ENCODE measurements around the gene MACROD2. TPM values are rescaled to one million over a fixed set of nuclear protein-coding genes. Genes with fewer than 3 reads are reported as not detected.

MACROD2 gene
- total and polyA plus RNA-seq, 2 of the 4 experiments (the other 2 are of a cell fraction): not detected

- Histone ChIP-seq H3K27ac (ENCODE audit: insufficient read depth, low read length) (no peak overlapping the region), H4K91ac (ENCODE audit: insufficient read depth, low read depth, low read length) (peak overlapping the region; percentile 66), H4K20me1 (ENCODE audit: insufficient read depth, low read length) (no peaks in the 10 kb centered on the region), H2BK120ac (ENCODE audit: low read depth, low read length) (peak overlapping the region; percentile 88), H2BK15ac (ENCODE audit: low read depth, low read length) (peak overlapping the region; percentile 95; the same call in 2 of the 3 replicates), H3K56ac (ENCODE audit: extremely low read depth, insufficient read depth, low read length) (no peak overlapping the region), H4K5ac (ENCODE audit: low read depth, low read length) (no peak overlapping the region; the same call in 1 of the 2 replicates), H4K8ac (ENCODE audit: low read depth in 2 of 2, low read length in 2 of 2) (peak overlapping the region in 1 of 2 experiments; percentile 77; a peak in 3 of 4 replicates), H3K4me3 (ENCODE audit: insufficient read depth, low read depth, low read length) (no peak overlapping the region), H3K79me1 (ENCODE audit: low read depth in 1 of 2, low read length in 2 of 2) (no peaks in the 10 kb centered on the region), H2AK9ac (replicated peaks; ENCODE audit: low read depth, low read length, poor library complexity) (peak overlapping the region; percentile 89), H3K14ac (replicated peaks; ENCODE audit: low read depth, low read length) (peak overlapping the region; percentile 70), H2AFZ (replicated peaks; ENCODE audit: low read length, poor library complexity) (peak overlapping the region; percentile 34), H3K9ac (ENCODE audit: low read depth, low read length) (no peak overlapping the region), H3K9me1 (ENCODE audit: insufficient read depth, low read length) (peaks cover 6% of the 10 kb centered on the region; the same call in 1 of the 2 replicates), H3K27me3 (ENCODE audit: control insufficient read depth, insufficient read depth, low read length) (no peaks in the 10 kb centered on the region), H3K23ac (ENCODE audit: low read depth, low read length) (peak overlapping the region; percentile 4; the same call in 1 of the 2 replicates), H2BK5ac (ENCODE audit: low read depth, low read length, poor library complexity, severe bottlenecking) (peak overlapping the region; percentile 91), H3K4me2 (ENCODE audit: low read depth, low read length) (no peak overlapping the region), H3K9me3 (ENCODE audit: control insufficient read depth, insufficient read depth, low read length) (no peaks in the 10 kb centered on the region), H3K4me1 (ENCODE audit: control insufficient read depth, insufficient read depth, low read length) (peaks cover 7% of the 10 kb centered on the region), H2BK20ac (ENCODE audit: low read depth, low read length) (peak overlapping the region; percentile 96), H2AK5ac (ENCODE audit: low read depth, low read length) (peak overlapping the region; percentile 82; the same call in 1 of the 2 replicates), H3K4ac (ENCODE audit: low read depth, low read length) (peak overlapping the region; percentile 82), H3K36me3 (ENCODE audit: control insufficient read depth, insufficient read depth, low read length) (no peaks in the 10 kb centered on the region), H3K18ac (ENCODE audit: low read depth, low read length) (no peak overlapping the region; the same call in 1 of the 2 replicates)
- POLR2A ChIA-PET (ENCODE audit: unreplicated experiment): no interaction called here
- in situ Hi-C loops (cut with MboI; ENCODE audit: low sequenced_read_pairs) (no loop called here), dilution Hi-C loops (cut with HindIII; ENCODE audit: low sequenced_read_pairs, unreplicated experiment) (no loop called here), intact Hi-C loops (cut with micrococcal nuclease) (no loop called here)
- no peak for DNase-seq
- WGBS, 2 experiments (ENCODE audit: extremely low coverage in 2 of 2, insufficient read length in 1 of 2): 100% methylated on average over 1 of the region's 5 CpGs; no CpG with 5 or more reads in 1 of the 2 experiments
- TF ChIP-seq ELK1 (IDR thresholded peaks at IDR 0.05; ENCODE audit: borderline replicate concordance, low read depth, low read length): no peak
- TF ChIP-seq BHLHE40 (IDR thresholded peaks at IDR 0.05; ENCODE audit: low read depth, low read length): no peak
- TF ChIP-seq SMC3 (IDR thresholded peaks at IDR 0.05; ENCODE audit: low read depth, low read length): no peak
- no peak for TF ChIP-seq RFX5 (IDR thresholded peaks at IDR 0.05; ENCODE audit: low read depth, low read length)
- ATAC-seq (ENCODE audit: low read depth): no peak
- CTCF ChIA-PET: interaction anchor here (0.6 kb wide), 2 partner anchors 729 to 748 kb away, joined by 3 read pairs; no protein-coding TSS in a partner anchor
- BruUV-seq (replicated peaks): no TSS peak
These were observed 1679.1 kb downstream of the MACROD2 start for GRCh38 chr20:15674253-15675060.

All from IMR-90 (cell line).